Uterus (tissue), 4 donors: Measurements from ENCODE around the gene CDT1. TPM values are rescaled to one million over a fixed set of nuclear protein-coding genes. Genes with fewer than 3 reads are reported as not detected.
"Not testable (repeated sequence)": the region's sequence is repeated elsewhere in the genome, so short reads cannot be mapped to it uniquely, and the experiment has no call there.

Experiments used
- DNase-seq, 2 donors: peaks; one replicate each; pipeline ENCODE4 v3.0.0-alpha.2; 2019 to 2020
- H3K27ac ChIP-seq, 2 donors: fragments of 200-600 bp; sonication (generic); 1 replicate in 1 of 2; 2 replicates in 1 of 2; pipeline ENCODE4 v1.5.1; 2016 to 2018
- H3K27me3 ChIP-seq, 2 donors: fragments of 200-600 bp; sonication (generic); one replicate each; pipeline ENCODE4 v1.5.1; 2018 to 2019; ENCODE audit warnings: control low read depth in 1 of 2
- H3K36me3 ChIP-seq, 2 donors: fragments of 200-600 bp; sonication (generic); one replicate each; pipeline ENCODE4 v1.5.1; 2019; ENCODE audit warnings: control low read depth in 1 of 2
- H3K4me1 ChIP-seq, 2 donors: fragments of 200-600 bp; sonication (generic); one replicate each; pipeline ENCODE4 v1.5.1; 2018 to 2019; ENCODE audit warnings: control low read depth in 1 of 2
- H3K4me3 ChIP-seq, 2 donors: fragments of 200-600 bp; sonication (generic); 1 replicate in 1 of 2; 2 replicates in 1 of 2; pipeline ENCODE4 v1.5.1; 2018 to 2019; ENCODE audit warnings: mild to moderate bottlenecking in 1 of 2
- H3K9me3 ChIP-seq, 2 donors: fragments of 200-600 bp; sonication (generic); one replicate each; pipeline ENCODE4 v1.5.1; 2019; ENCODE audit warnings: control low read depth in 1 of 2
- POLR2A ChIP-seq, 2 donors: fragments of 450-650 bp; IDR thresholded peaks; one replicate each; pipeline ENCODE4 v1.6.1; 2016; ENCODE audit warnings: antibody characterized with exemption in 2 of 2, mild to moderate bottlenecking in 1 of 2, moderate library complexity in 1 of 2
- intact Hi-C: fragments of 100-400 bp; cut with DNase I; formaldehyde crosslinking; loops from one replicate; pipeline ENCODE4 v1.15.1; 2023; ENCODE audit warnings: low total_unique reads
- total RNA-seq, 4 donors: library from RNA; depleted of rRNA in 3 of 4; stranded (reverse); fragments of >200 nt in 3 of 4; gene quantifications; one replicate each; pipeline versions ENCODE4 v1.1.0 to v1.2.4, GENCODE V29; 2014 to 2023
- TF ChIP-seq, protein P1 (sequence below), 4 experiments: fragments of 200-600 bp in 2 of 4; fragments of 450-650 bp in 2 of 4; sonication (generic) in 2 of 4; IDR thresholded peaks; one replicate each; pipeline ENCODE4 v1.5.1; 2016 to 2019; ENCODE audit warnings: antibody characterized with exemption in 4 of 4, mild to moderate bottlenecking in 2 of 4, moderate library complexity in 1 of 4
- donor health status: DM: yes; HTN: yes; CAD: no.

Gene CDT1
- total RNA-seq, 4 donors from 2014 or later: 0.34 to 6.6 TPM; not detected in 2

GRCh38 chr16:88820385-88821025, 16.9 kb downstream of the CDT1 start:
- H3K27ac ChIP-seq: no peak overlapping the region
- TF ChIP-seq POLR2A (IDR thresholded peaks at IDR 0.05): no peak
- TF ChIP-seq, protein P1, sequence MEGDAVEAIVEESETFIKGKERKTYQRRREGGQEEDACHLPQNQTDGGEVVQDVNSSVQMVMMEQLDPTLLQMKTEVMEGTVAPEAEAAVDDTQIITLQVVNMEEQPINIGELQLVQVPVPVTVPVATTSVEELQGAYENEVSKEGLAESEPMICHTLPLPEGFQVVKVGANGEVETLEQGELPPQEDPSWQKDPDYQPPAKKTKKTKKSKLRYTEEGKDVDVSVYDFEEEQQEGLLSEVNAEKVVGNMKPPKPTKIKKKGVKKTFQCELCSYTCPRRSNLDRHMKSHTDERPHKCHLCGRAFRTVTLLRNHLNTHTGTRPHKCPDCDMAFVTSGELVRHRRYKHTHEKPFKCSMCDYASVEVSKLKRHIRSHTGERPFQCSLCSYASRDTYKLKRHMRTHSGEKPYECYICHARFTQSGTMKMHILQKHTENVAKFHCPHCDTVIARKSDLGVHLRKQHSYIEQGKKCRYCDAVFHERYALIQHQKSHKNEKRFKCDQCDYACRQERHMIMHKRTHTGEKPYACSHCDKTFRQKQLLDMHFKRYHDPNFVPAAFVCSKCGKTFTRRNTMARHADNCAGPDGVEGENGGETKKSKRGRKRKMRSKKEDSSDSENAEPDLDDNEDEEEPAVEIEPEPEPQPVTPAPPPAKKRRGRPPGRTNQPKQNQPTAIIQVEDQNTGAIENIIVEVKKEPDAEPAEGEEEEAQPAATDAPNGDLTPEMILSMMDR (IDR thresholded peaks at IDR 0.05): no peak
- H3K36me3 ChIP-seq: no peaks in the 10 kb centered on the region
- DNase-seq: no peak
- H3K9me3 ChIP-seq: no peaks in the 10 kb centered on the region
- no peaks in the 10 kb centered on the region for H3K27me3 ChIP-seq
- no peak overlapping the region for H3K4me3 ChIP-seq
- intact Hi-C loops: no loop called here
- no peaks in the 10 kb centered on the region for H3K4me1 ChIP-seq

DNA sequence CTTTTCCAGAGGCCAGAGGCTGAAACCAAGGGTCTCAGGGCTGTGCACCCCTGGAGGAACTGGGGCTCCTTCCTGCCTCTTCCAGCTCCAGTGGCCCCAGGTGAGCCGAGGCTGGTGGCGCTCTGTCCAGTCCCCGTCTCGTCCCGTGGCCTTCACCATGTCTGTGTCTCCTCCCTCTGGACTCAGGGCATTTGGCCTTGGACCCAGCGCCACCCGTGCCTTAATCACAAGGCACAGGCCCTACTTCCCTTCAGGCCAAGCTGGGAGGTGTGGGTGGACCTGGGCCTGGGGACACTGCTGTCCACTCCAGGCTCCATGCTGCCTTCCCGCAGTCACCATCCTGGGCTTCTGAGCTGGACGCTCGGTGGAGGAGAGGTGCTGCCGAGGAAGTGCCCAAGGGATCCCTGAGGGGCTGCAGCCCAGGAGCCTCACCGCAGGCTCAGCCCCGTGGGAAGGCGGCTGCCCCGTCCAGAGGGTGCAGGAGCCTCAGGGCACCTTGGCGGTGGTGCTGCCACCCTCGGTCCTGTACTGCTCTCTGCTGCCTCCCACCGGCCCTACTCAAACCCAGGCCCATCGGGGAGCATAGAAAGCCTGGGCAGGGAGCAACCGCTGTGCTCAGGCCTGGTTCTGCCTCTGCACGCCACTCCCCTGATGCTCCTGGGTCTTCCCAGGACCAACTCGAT, 17.7 kb downstream of the CDT1 start:
- TF ChIP-seq, protein P1 (IDR thresholded peaks at IDR 0.05): no peak
- no peak for TF ChIP-seq POLR2A (IDR thresholded peaks at IDR 0.05)
- intact Hi-C loops: no loop called here
- no peaks in the 10 kb centered on the region for H3K36me3 ChIP-seq

DNA sequence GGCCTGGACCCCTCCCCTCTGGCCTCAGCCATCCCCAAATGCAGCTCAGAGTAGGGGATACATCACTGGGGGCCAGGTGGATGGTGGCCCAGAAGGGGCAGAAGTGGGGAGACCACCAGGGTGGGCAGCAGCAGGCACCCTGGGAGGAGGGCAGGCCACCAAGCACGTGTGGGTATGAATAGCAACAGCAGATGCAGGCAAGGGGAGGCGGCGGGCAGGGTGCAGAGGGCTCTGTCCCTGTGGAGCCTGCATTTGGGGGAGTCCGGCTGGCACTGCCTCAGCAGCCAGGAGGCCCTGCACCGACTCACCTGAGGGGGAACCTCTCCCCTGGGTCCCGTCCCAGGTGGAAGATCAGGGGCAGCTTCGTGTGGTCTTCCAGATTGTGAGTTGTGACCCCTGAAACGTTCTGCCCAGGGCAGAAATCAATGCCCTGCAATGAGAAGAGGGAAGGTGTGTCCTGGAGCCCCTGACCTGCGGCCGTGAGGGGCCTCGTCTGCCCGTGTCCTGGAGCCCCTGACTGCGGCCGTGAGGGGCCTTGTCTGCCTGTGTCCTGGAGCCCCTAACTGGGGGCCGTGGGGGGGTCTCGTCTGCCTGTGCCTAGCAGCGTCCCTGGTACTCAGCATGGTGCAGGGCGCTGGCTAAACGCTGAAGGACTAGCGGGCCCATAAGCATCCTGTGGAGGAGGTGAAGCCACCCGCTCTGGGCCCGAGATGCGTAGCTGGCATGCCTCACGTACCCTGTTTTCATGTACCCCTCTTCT, 18.9 kb downstream of the CDT1 start:
- Histone ChIP-seq H3K9me3 (no peaks in the 10 kb centered on the region), H3K4me1 (no peaks in the 10 kb centered on the region), H3K4me3 (no peak overlapping the region), H3K27ac (no peak overlapping the region), H3K36me3 (no peaks in the 10 kb centered on the region), H3K27me3 (no peaks in the 10 kb centered on the region)
- TF ChIP-seq, protein P1 (IDR thresholded peaks at IDR 0.05): no peak
- no peak for TF ChIP-seq POLR2A (IDR thresholded peaks at IDR 0.05)
- intact Hi-C loops: no loop called here
- DNase-seq: no peak

More for the DNA sequence above, 17.7 kb downstream of the CDT1 start:
- no peaks in the 10 kb centered on the region for H3K9me3 ChIP-seq
- H3K4me1 ChIP-seq: no peaks in the 10 kb centered on the region
- H3K27me3 ChIP-seq: no peaks in the 10 kb centered on the region
- no peak for DNase-seq
- no peak overlapping the region for H3K27ac ChIP-seq
- no peak overlapping the region for H3K4me3 ChIP-seq

GRCh38 chr16:88823646-88824045, 20.1 kb downstream of the CDT1 start:
- H3K4me3 ChIP-seq, H3K27me3 ChIP-seq, DNase-seq, H3K36me3 ChIP-seq, intact Hi-C loops, H3K9me3 ChIP-seq, H3K4me1 ChIP-seq, H3K27ac ChIP-seq: not testable (repeated sequence)

DNA sequence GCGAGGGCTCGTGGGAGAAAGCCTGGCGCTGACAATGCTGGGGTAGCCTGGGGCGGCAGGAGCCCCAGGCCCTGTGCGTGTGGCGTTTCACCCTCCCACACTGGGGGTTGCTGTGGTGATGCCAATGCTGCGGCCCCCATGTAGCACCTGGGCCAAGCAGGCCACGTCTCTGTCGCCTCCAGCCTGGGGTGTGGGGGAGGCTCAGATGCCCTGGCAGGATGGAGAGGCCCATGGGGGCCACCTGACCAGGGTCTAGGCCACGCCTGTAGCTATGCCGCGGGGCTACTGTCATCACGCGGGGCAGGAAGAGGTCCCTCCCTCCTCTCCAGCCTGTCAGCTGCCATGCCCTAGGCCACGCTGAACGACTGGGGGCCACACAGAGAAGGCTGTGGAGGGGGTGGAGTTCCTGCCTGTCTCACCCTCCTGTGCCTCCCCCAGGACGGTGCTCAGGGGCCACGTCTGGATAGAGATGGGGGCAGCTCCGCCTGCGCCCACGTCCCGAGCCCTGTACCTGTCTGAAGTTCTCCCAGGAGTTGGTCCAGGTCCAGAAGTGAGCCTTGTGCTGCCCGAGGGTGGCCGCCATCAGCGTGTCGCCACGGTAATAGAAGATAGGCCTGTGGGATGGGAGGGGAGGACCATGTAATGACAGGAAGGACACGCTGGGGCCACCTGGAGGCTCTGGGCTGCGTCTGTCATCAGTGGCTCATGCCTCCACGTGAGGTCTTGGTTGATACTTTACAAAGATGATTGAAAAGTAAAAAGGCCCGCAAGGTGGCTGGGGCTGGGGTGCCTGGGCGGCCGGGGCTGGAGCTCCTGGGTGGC, 20.9 kb downstream of the CDT1 start:
- no peaks in the 10 kb centered on the region for H3K9me3 ChIP-seq
- DNase-seq: no peak
- no peak overlapping the region for H3K4me3 ChIP-seq
- no peaks in the 10 kb centered on the region for H3K27me3 ChIP-seq
- TF ChIP-seq, protein P1 (IDR thresholded peaks at IDR 0.05): no peak
- intact Hi-C loops: no loop called here
- no peaks in the 10 kb centered on the region for H3K4me1 ChIP-seq
- no peak overlapping the region for H3K27ac ChIP-seq
- H3K36me3 ChIP-seq: no peaks in the 10 kb centered on the region
